HepG2 (cell line): Measurements from ENCODE around the gene RFC2. TPM values are rescaled to one million over a fixed set of nuclear protein-coding genes. Genes with fewer than 3 reads are reported as not detected.
A peak's percentile ranks its signal among the peaks of the same experiment; 100 is the strongest.

Source experiments
- ATF7 ChIP-seq, 2 experiments: fragments of 450-650 bp in 1 of 2; sonication (generic) in 1 of 2; formaldehyde crosslinking in 1 of 2; IDR thresholded peaks; 2 replicates each; pipeline versions ENCODE4 v1.4.0 to v1.6.1; 2016 to 2020; ENCODE audit warnings: antibody characterized with exemption in 1 of 2, mild to moderate bottlenecking in 1 of 2, missing genetic modification reagents in 1 of 2
- ATM ChIP-seq: fragments of 450-650 bp; IDR thresholded peaks from 2 replicates; pipeline ENCODE4 v1.7.1; 2017; ENCODE audit warnings: mild to moderate bottlenecking, borderline replicate concordance
- BCL6 ChIP-seq: IDR thresholded peaks from 2 replicates; pipeline ENCODE4 v1.6.1; 2016; ENCODE audit warnings: missing genetic modification reagents, missing compliant biosample characterization
- CENPX ChIP-seq: sonication (generic); formaldehyde crosslinking; IDR thresholded peaks from 2 replicates; pipeline ENCODE4 v1.9.0; 2021; ENCODE audit warnings: mild to moderate bottlenecking, missing genetic modification reagents, moderate library complexity
- GZF1 ChIP-seq: sonication (generic); formaldehyde crosslinking; IDR thresholded peaks from 2 replicates; pipeline ENCODE4 v1.5.1; 2020; ENCODE audit warnings: mild to moderate bottlenecking, missing genetic modification reagents
- HOXA5 ChIP-seq: sonication (generic); formaldehyde crosslinking; IDR thresholded peaks from 2 replicates; pipeline ENCODE4 v1.4.0; 2020; ENCODE audit warnings: missing genetic modification reagents
- MTF2 ChIP-seq: sonication (generic); formaldehyde crosslinking; IDR thresholded peaks from 2 replicates; pipeline ENCODE4 v1.5.0; 2020; ENCODE audit warnings: missing genetic modification reagents, borderline replicate concordance
- NFATC3 ChIP-seq: sonication (generic); formaldehyde crosslinking; IDR thresholded peaks from 2 replicates; pipeline ENCODE4 v1.5.1; 2020; ENCODE audit warnings: mild to moderate bottlenecking, missing genetic modification reagents
- NFIB ChIP-seq: sonication (generic); formaldehyde crosslinking; IDR thresholded peaks from 2 replicates; pipeline ENCODE4 v1.9.0; 2021; ENCODE audit warnings: missing genetic modification reagents, mild to moderate bottlenecking, borderline replicate concordance
- NPAS2 ChIP-seq: sonication (generic); formaldehyde crosslinking; IDR thresholded peaks from 2 replicates; pipeline ENCODE4 v1.8.0; 2022; ENCODE audit warnings: mild to moderate bottlenecking, missing genetic modification reagents, borderline replicate concordance
- SOX13 ChIP-seq, 3 experiments: fragments of 450-650 bp in 1 of 3; sonication (generic) in 1 of 3; formaldehyde crosslinking in 1 of 3; IDR thresholded peaks in 2 of 3; conservative IDR thresholded peaks in 1 of 3; 2 replicates each; pipeline versions ENCODE4 v1.5.0 to v1.6.1; 2016 to 2020; ENCODE audit warnings: antibody characterized with exemption in 1 of 3, mild to moderate bottlenecking in 1 of 3, missing compliant biosample characterization in 1 of 3, missing genetic modification reagents in 1 of 3, moderate library complexity in 1 of 3
- TAF15 ChIP-seq: fragments of 200-400 bp; formaldehyde crosslinking; IDR thresholded peaks from one replicate; pipeline ENCODE4 v1.6.1; 2018; ENCODE audit warnings: mild to moderate bottlenecking, low read depth, low read length; ENCODE audit not compliant: poor library complexity, severe bottlenecking
- ZFP82 ChIP-seq: sonication (generic); formaldehyde crosslinking; IDR thresholded peaks from 2 replicates; pipeline ENCODE4 v1.5.1; 2020; ENCODE audit warnings: mild to moderate bottlenecking, missing genetic modification reagents, borderline replicate concordance
- ZKSCAN8 ChIP-seq: IDR thresholded peaks from 2 replicates; pipeline ENCODE4 v1.6.1; 2016; ENCODE audit warnings: borderline replicate concordance, missing genetic modification reagents, missing compliant biosample characterization
- ZNF180 ChIP-seq: sonication (generic); formaldehyde crosslinking; IDR thresholded peaks from 2 replicates; pipeline ENCODE4 v1.4.0; 2020; ENCODE audit warnings: low read depth, missing genetic modification reagents, borderline replicate concordance
- ZNF34 ChIP-seq: sonication (generic); formaldehyde crosslinking; IDR thresholded peaks from 2 replicates; pipeline ENCODE4 v1.4.0; 2020; ENCODE audit warnings: mild to moderate bottlenecking, missing genetic modification reagents, borderline replicate concordance
- ZNF354B ChIP-seq: sonication (generic); formaldehyde crosslinking; IDR thresholded peaks from 2 replicates; pipeline ENCODE4 v1.8.0; 2022; ENCODE audit warnings: mild to moderate bottlenecking, missing genetic modification reagents
- ZNF577 ChIP-seq: sonication (generic); formaldehyde crosslinking; IDR thresholded peaks from 2 replicates; pipeline ENCODE4 v1.4.0; 2020; ENCODE audit warnings: mild to moderate bottlenecking, low read depth, missing genetic modification reagents, borderline replicate concordance
- ZNF597 ChIP-seq: sonication (generic); formaldehyde crosslinking; IDR thresholded peaks from 2 replicates; pipeline ENCODE4 v1.5.0; 2020; ENCODE audit warnings: missing genetic modification reagents
- ZNF670 ChIP-seq: sonication (generic); formaldehyde crosslinking; IDR thresholded peaks from 2 replicates; pipeline ENCODE4 v1.8.0; 2022; ENCODE audit warnings: mild to moderate bottlenecking, missing genetic modification reagents, borderline replicate concordance
- ZNF746 ChIP-seq: sonication (generic); formaldehyde crosslinking; IDR thresholded peaks from 2 replicates; pipeline ENCODE4 v1.8.0; 2022; ENCODE audit warnings: mild to moderate bottlenecking, missing genetic modification reagents
- polyA plus RNA-seq, 8 experiments: library from polyadenylated mRNA; depleted of rRNA in 3 of 8; stranded (reverse) in 7 of 8; unstranded in 1 of 8; fragments of >200 nt; fragmentation: Illumina TruSeq in 4 of 8; extraction: Trizol in 4 of 8; gene quantifications; 2 replicates each; pipeline versions ENCODE4 v1.2.1 to v1.2.3, GENCODE V29; 2011 to 2016; ENCODE audit warnings: low read depth in 4 of 8, missing spikeins in 1 of 8, mixed read lengths in 1 of 8; ENCODE audit not compliant: insufficient read depth in 1 of 8
- total RNA-seq, 5 experiments: library from RNA; depleted of rRNA; stranded (reverse); fragments of >200 nt; fragmentation: Illumina TruSeq; extraction: Trizol; gene quantifications; 2 replicates each; pipeline ENCODE4 v1.2.3, GENCODE V29; 2016; ENCODE audit warnings: low read depth in 1 of 5
- TF ChIP-seq, protein P1 (sequence below): sonication (generic); formaldehyde crosslinking; IDR thresholded peaks from 2 replicates; pipeline ENCODE4 v1.5.0; 2020; ENCODE audit warnings: mild to moderate bottlenecking, missing genetic modification reagents, moderate library complexity
- TF ChIP-seq, protein P2 (sequence below): sonication (generic); formaldehyde crosslinking; IDR thresholded peaks from 2 replicates; pipeline ENCODE4 v1.4.0; 2020; ENCODE audit warnings: mild to moderate bottlenecking, missing genetic modification reagents
- TF ChIP-seq, protein P3 (sequence below): sonication (generic); formaldehyde crosslinking; IDR thresholded peaks from 2 replicates; pipeline ENCODE4 v1.5.0; 2020; ENCODE audit warnings: missing genetic modification reagents

RFC2 gene
- total and polyA plus RNA-seq, 2 of the 13 experiments (the other 11 are each of a cell fraction or from before 2014, with no cell fraction given), result 14.6 to 43.5 TPM

- TF ChIP-seq ATF7 (IDR thresholded peaks at IDR 0.05) (no peak), ATF7 (CRISPR knock-in tag; IDR thresholded peaks at IDR 0.05) (no peak), ZNF34 (CRISPR knock-in tag) (no peak), ZNF746 (CRISPR knock-in tag) (0 out of 2 replicates have a peak, but pooled peaks have one; percentile 38), ZFP82 (CRISPR knock-in tag) (no peak), NFATC3 (CRISPR knock-in tag) (no peak), NFIB (CRISPR knock-in tag) (no peak), ATM (no peak), NPAS2 (CRISPR knock-in tag) (no peak), GZF1 (CRISPR knock-in tag) (no peak), ZNF597 (CRISPR knock-in tag) (no peak), ZNF670 (CRISPR knock-in tag) (no peak), TAF15 (no peak), ZNF354B (CRISPR knock-in tag) (no peak), HOXA5 (no peak), SOX13 (IDR thresholded peaks at IDR 0.05) (no peak), SOX13 (CRISPR knock-in tag; conservative IDR thresholded peaks at IDR 0.05 in 1 of 2, IDR thresholded peaks at IDR 0.05 in 1 of 2) (no peak), ZKSCAN8 (no peak), ZNF577 (no peak), ZNF180 (no peak), CENPX (CRISPR knock-in tag) (no peak), BCL6 (CRISPR knock-in tag) (no peak), MTF2 (no peak)
- TF ChIP-seq, protein P1, sequence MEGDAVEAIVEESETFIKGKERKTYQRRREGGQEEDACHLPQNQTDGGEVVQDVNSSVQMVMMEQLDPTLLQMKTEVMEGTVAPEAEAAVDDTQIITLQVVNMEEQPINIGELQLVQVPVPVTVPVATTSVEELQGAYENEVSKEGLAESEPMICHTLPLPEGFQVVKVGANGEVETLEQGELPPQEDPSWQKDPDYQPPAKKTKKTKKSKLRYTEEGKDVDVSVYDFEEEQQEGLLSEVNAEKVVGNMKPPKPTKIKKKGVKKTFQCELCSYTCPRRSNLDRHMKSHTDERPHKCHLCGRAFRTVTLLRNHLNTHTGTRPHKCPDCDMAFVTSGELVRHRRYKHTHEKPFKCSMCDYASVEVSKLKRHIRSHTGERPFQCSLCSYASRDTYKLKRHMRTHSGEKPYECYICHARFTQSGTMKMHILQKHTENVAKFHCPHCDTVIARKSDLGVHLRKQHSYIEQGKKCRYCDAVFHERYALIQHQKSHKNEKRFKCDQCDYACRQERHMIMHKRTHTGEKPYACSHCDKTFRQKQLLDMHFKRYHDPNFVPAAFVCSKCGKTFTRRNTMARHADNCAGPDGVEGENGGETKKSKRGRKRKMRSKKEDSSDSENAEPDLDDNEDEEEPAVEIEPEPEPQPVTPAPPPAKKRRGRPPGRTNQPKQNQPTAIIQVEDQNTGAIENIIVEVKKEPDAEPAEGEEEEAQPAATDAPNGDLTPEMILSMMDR (CRISPR knock-in tag), result no peak
- TF ChIP-seq, protein P2, sequence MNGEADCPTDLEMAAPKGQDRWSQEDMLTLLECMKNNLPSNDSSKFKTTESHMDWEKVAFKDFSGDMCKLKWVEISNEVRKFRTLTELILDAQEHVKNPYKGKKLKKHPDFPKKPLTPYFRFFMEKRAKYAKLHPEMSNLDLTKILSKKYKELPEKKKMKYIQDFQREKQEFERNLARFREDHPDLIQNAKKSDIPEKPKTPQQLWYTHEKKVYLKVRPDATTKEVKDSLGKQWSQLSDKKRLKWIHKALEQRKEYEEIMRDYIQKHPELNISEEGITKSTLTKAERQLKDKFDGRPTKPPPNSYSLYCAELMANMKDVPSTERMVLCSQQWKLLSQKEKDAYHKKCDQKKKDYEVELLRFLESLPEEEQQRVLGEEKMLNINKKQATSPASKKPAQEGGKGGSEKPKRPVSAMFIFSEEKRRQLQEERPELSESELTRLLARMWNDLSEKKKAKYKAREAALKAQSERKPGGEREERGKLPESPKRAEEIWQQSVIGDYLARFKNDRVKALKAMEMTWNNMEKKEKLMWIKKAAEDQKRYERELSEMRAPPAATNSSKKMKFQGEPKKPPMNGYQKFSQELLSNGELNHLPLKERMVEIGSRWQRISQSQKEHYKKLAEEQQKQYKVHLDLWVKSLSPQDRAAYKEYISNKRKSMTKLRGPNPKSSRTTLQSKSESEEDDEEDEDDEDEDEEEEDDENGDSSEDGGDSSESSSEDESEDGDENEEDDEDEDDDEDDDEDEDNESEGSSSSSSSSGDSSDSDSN (CRISPR knock-in tag), result 0 out of 2 replicates have a peak, but pooled peaks have one; percentile 41
- TF ChIP-seq, protein P3, sequence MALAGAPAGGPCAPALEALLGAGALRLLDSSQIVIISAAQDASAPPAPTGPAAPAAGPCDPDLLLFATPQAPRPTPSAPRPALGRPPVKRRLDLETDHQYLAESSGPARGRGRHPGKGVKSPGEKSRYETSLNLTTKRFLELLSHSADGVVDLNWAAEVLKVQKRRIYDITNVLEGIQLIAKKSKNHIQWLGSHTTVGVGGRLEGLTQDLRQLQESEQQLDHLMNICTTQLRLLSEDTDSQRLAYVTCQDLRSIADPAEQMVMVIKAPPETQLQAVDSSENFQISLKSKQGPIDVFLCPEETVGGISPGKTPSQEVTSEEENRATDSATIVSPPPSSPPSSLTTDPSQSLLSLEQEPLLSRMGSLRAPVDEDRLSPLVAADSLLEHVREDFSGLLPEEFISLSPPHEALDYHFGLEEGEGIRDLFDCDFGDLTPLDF (CRISPR knock-in tag), result no peak
Observed at GRCh38 chr7:74290553-74290950, 36.4 kb upstream of the RFC2 start (continued).
